IMR-90 (cell line): Measurements from ENCODE around the gene CHORDC1. TPM values are rescaled to one million over a fixed set of nuclear protein-coding genes. Genes with fewer than 3 reads are reported as not detected.

ENCODE experiments used
- ATAC-seq: fragments of 200-7000 bp; cut with Tn5 transposase; 2 replicates; pipeline ENCODE4 v1.9.1; 2020; ENCODE audit warnings: low read depth, mild to moderate bottlenecking, moderate library complexity
- BruUV-seq: library from RNA; stranded (reverse); fragments of 400-500 nt; replicated peaks from 2 replicates; lab custom pipeline; 2021; lab: Mats Ljungman, UMichigan
- CTCF ChIA-PET: fragments of 300-600 bp; formaldehyde crosslinking; extraction: SDS; loops from one replicate; lab custom pipeline; 2021; ENCODE audit warnings: antibody characterized with exemption; lab: Yijun Ruan, JAX
- POLR2A ChIA-PET: fragments of 300-600 bp; sonication (Branson Sonifier 250); formaldehyde crosslinking; loops from one replicate; lab custom pipeline; 2022; ENCODE audit warnings: antibody characterized with exemption; ENCODE audit not compliant: unreplicated experiment; lab: Charles Lee
- DNase-seq: peaks from one replicate; pipeline ENCODE4 v3.0.0; 2013
- H2AFZ ChIP-seq: replicated peaks from 2 replicates; pipeline ENCODE3; 2013; ENCODE audit warnings: low read length, mild to moderate bottlenecking; ENCODE audit not compliant: poor library complexity
- H2AK5ac ChIP-seq: 2 replicates; pipeline ENCODE4 v1.6.1; 2013; ENCODE audit warnings: low read depth, low read length, inconsistent platforms
- H2AK9ac ChIP-seq: replicated peaks from 2 replicates; pipeline ENCODE3; 2013; ENCODE audit warnings: mild to moderate bottlenecking, low read depth, low read length, moderate library complexity; ENCODE audit not compliant: poor library complexity
- H2BK120ac ChIP-seq: 2 replicates; pipeline ENCODE4 v1.6.1; 2013; ENCODE audit warnings: low read depth, low read length, inconsistent platforms
- H2BK15ac ChIP-seq: 3 replicates; pipeline ENCODE4 v1.6.1; 2013; ENCODE audit warnings: low read depth, low read length, inconsistent platforms
- H2BK20ac ChIP-seq: 2 replicates; pipeline ENCODE4 v1.6.1; 2013; ENCODE audit warnings: low read depth, mild to moderate bottlenecking, inconsistent platforms, low read length, moderate library complexity
- H2BK5ac ChIP-seq: 2 replicates; pipeline ENCODE4 v1.6.1; 2013; ENCODE audit warnings: mild to moderate bottlenecking, low read depth, low read length, inconsistent platforms; ENCODE audit not compliant: poor library complexity, severe bottlenecking
- H3K14ac ChIP-seq: replicated peaks from 2 replicates; pipeline ENCODE4 v1.6.1; 2013; ENCODE audit warnings: low read depth, low read length, inconsistent platforms
- H3K18ac ChIP-seq: 2 replicates; pipeline ENCODE4 v1.6.1; 2013; ENCODE audit warnings: low read depth, low read length, control low read depth
- H3K23ac ChIP-seq: 2 replicates; pipeline ENCODE4 v1.6.1; 2013; ENCODE audit warnings: low read depth, low read length, inconsistent platforms
- H3K27ac ChIP-seq: 2 replicates; pipeline ENCODE4 v1.5.1; 2013; ENCODE audit warnings: mild to moderate bottlenecking, control low read depth, low read length; ENCODE audit not compliant: insufficient read depth
- H3K27me3 ChIP-seq: 2 replicates; pipeline ENCODE4 v1.6.1; 2013; ENCODE audit warnings: low read length; ENCODE audit not compliant: control insufficient read depth, insufficient read depth
- H3K36me3 ChIP-seq: 2 replicates; pipeline ENCODE4 v1.6.1; 2013; ENCODE audit warnings: low read length, mixed read lengths; ENCODE audit not compliant: control insufficient read depth, insufficient read depth
- H3K4ac ChIP-seq: 2 replicates; pipeline ENCODE4 v1.6.1; 2013; ENCODE audit warnings: low read depth, low read length, inconsistent platforms
- H3K4me1 ChIP-seq: 2 replicates; pipeline ENCODE4 v1.6.1; 2013; ENCODE audit warnings: low read length, mixed read lengths; ENCODE audit not compliant: control insufficient read depth, insufficient read depth
- H3K4me2 ChIP-seq: 2 replicates; pipeline ENCODE4 v1.6.1; 2013; ENCODE audit warnings: low read depth, mild to moderate bottlenecking, control low read depth, low read length, moderate library complexity
- H3K4me3 ChIP-seq: 2 replicates; pipeline ENCODE4 v1.5.1; 2013; ENCODE audit warnings: low read depth, mild to moderate bottlenecking, control low read depth, low read length, moderate library complexity; ENCODE audit not compliant: insufficient read depth
- H3K56ac ChIP-seq: 2 replicates; pipeline ENCODE4 v1.6.1; 2013; ENCODE audit warnings: low read length, inconsistent platforms; ENCODE audit not compliant: insufficient read depth; ENCODE audit errors: extremely low read depth
- H3K79me1 ChIP-seq, 2 experiments: 2 replicates each; pipeline ENCODE4 v1.6.1; 2013; ENCODE audit warnings: low read length in 2 of 2, inconsistent platforms in 1 of 2, low read depth in 1 of 2
- H3K9ac ChIP-seq: 2 replicates; pipeline ENCODE4 v1.6.1; 2013; ENCODE audit warnings: low read depth, low read length, control low read depth
- H3K9me1 ChIP-seq: 2 replicates; pipeline ENCODE4 v1.6.1; 2013; ENCODE audit warnings: low read length, inconsistent platforms; ENCODE audit not compliant: insufficient read depth
- H3K9me3 ChIP-seq: 2 replicates; pipeline ENCODE4 v1.6.1; 2013; ENCODE audit warnings: low read length; ENCODE audit not compliant: control insufficient read depth, insufficient read depth
- H4K20me1 ChIP-seq: 2 replicates; pipeline ENCODE4 v1.6.1; 2013; ENCODE audit warnings: low read length, inconsistent platforms; ENCODE audit not compliant: insufficient read depth
- H4K5ac ChIP-seq: 2 replicates; pipeline ENCODE4 v1.6.1; 2013; ENCODE audit warnings: mild to moderate bottlenecking, low read depth, low read length, control low read depth
- H4K8ac ChIP-seq, 2 experiments: 2 replicates each; pipeline ENCODE4 v1.6.1; 2013; ENCODE audit warnings: low read depth in 2 of 2, low read length in 2 of 2, control low read depth in 1 of 2, inconsistent platforms in 1 of 2
- H4K91ac ChIP-seq: 2 replicates; pipeline ENCODE4 v1.6.1; 2013; ENCODE audit warnings: low read depth, low read length, inconsistent platforms; ENCODE audit not compliant: insufficient read depth
- BHLHE40 ChIP-seq: fragments of 150-350 bp; IDR thresholded peaks from 2 replicates; pipeline ENCODE4 v1.6.1; 2016; ENCODE audit warnings: mild to moderate bottlenecking, low read depth, low read length
- CEBPB ChIP-seq: IDR thresholded peaks from 2 replicates; pipeline ENCODE4 v1.6.1; 2012; ENCODE audit warnings: low read depth, low read length, improper control_type of control experiment
- CHD1 ChIP-seq: IDR thresholded peaks from 2 replicates; pipeline ENCODE4 v1.6.1; 2012; ENCODE audit warnings: low read depth, low read length, improper control_type of control experiment
- FOS ChIP-seq: fragments of 150-350 bp; IDR thresholded peaks from 2 replicates; pipeline ENCODE4 v1.6.1; 2016; ENCODE audit warnings: low read depth, low read length
- MAFK ChIP-seq: IDR thresholded peaks from 2 replicates; pipeline ENCODE4 v1.6.1; 2012; ENCODE audit warnings: low read depth, low read length, improper control_type of control experiment
- MAZ ChIP-seq: IDR thresholded peaks from 2 replicates; pipeline ENCODE4 v1.6.1; 2012; ENCODE audit warnings: low read depth, mild to moderate bottlenecking, low read length, improper control_type of control experiment, moderate library complexity, borderline replicate concordance
- MXI1 ChIP-seq: IDR thresholded peaks from 2 replicates; pipeline ENCODE4 v1.6.1; 2012; ENCODE audit warnings: low read depth, mild to moderate bottlenecking, low read length, moderate library complexity, borderline replicate concordance
- NFE2L2 ChIP-seq: fragments of 150-350 bp; IDR thresholded peaks from 2 replicates; pipeline ENCODE4 v1.6.1; 2016; ENCODE audit warnings: low read depth, mild to moderate bottlenecking, low read length
- POLR2A ChIP-seq: IDR thresholded peaks from 2 replicates; pipeline ENCODE4 v1.6.1; 2012; ENCODE audit warnings: mild to moderate bottlenecking, low read depth, low read length
- RAD21 ChIP-seq: IDR thresholded peaks from 2 replicates; pipeline ENCODE4 v1.6.1; 2012; ENCODE audit warnings: low read length, improper control_type of control experiment
- RCOR1 ChIP-seq: IDR thresholded peaks from 2 replicates; pipeline ENCODE4 v1.6.1; 2012; ENCODE audit warnings: mild to moderate bottlenecking, low read length, improper control_type of control experiment; ENCODE audit not compliant: insufficient replicate concordance
- RFX5 ChIP-seq: IDR thresholded peaks from 2 replicates; pipeline ENCODE4 v1.8.0; 2012; ENCODE audit warnings: low read depth, mild to moderate bottlenecking, low read length, moderate library complexity
- SMC3 ChIP-seq: fragments of 150-350 bp; IDR thresholded peaks from 2 replicates; pipeline ENCODE4 v1.6.1; 2016; ENCODE audit warnings: low read depth, mild to moderate bottlenecking, antibody characterized with exemption, low read length, moderate library complexity
- WGBS, 2 experiments: methylation state at CpG; one replicate each; pipeline versions ENCODE4 v1.1.5 to v1.1.7; 2013; ENCODE audit warnings: missing lambda C conversion rate in 2 of 2; ENCODE audit not compliant: insufficient read length in 1 of 2; ENCODE audit errors: extremely low coverage in 2 of 2; 5-methylcytosine and 5-hydroxymethylcytosine counted together
- dilution Hi-C: fragments of 300-500 bp; cut with HindIII; formaldehyde crosslinking; loops from one replicate; pipeline ENCODE4 v1.14.3; 2018; ENCODE audit warnings: low sequenced_read_pairs; ENCODE audit not compliant: unreplicated experiment
- in situ Hi-C: fragments of 300-500 bp; cut with MboI; formaldehyde crosslinking; loops from 3 replicates; pipeline ENCODE4 v1.14.3; 2019; ENCODE audit warnings: low sequenced_read_pairs, inconsistent platforms, mixed read lengths
- intact Hi-C: fragments of 100-400 bp; cut with micrococcal nuclease; formaldehyde crosslinking; loops from 2 replicates; pipeline ENCODE4 v1.10.0; 2022
- polyA plus RNA-seq, 3 experiments: library from polyadenylated mRNA; depleted of rRNA; stranded (reverse); fragments of >200 nt; gene quantifications; 2 replicates each; pipeline ENCODE4 v1.2.3, GENCODE V29; 2012; ENCODE audit warnings: low replicate concordance in 1 of 3
- total RNA-seq: library from RNA; depleted of rRNA; stranded (reverse); fragments of >200 nt; gene quantifications from 2 replicates; pipeline ENCODE4 v1.2.3, GENCODE V29; 2012
- TF ChIP-seq, protein P1 (sequence below): fragments of 150-350 bp; IDR thresholded peaks from 2 replicates; pipeline ENCODE4 v1.6.1; 2017; ENCODE audit warnings: mild to moderate bottlenecking, antibody characterized with exemption, low read length, low read depth
- TF ChIP-seq, protein P2 (sequence below): fragments of 150-350 bp; IDR thresholded peaks from 2 replicates; pipeline ENCODE4 v1.6.1; 2016; ENCODE audit warnings: low read depth, mild to moderate bottlenecking, low read length, moderate library complexity, borderline replicate concordance
- TF ChIP-seq, protein P3 (sequence below): conservative IDR thresholded peaks from 2 replicates; pipeline ENCODE4 v1.5.1; 2012; ENCODE audit warnings: mild to moderate bottlenecking, low read depth, low read length, improper control_type of control experiment

The CHORDC1 gene
- total and polyA plus RNA-seq, 2 of the 4 experiments (the other 2 are of a cell fraction): 26.9 to 51.4 TPM

DNA sequence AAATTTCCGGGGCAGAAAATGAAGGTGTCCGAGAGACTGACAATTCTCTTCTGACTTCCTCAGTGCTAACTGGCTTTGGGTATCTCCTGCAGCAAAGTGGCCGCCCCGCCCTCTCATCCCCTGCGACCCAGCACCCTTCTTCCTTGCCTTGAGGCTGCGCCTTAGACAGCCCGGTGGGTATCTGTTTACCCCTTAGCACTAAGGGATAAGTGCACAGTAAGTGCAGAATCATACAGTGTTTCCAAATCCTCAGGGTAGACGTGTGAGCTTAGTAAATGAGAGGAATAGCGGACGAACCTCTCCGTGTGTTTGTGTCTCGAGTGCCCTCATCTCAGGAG is 368 bp upstream of the CHORDC1 start:
- peak overlapping the region; percentile 94 for H4K5ac ChIP-seq
- CTCF ChIA-PET: no interaction called here

More for the DNA sequence above, 368 bp upstream of the CHORDC1 start:
- intact Hi-C loops: no loop called here
- peak overlapping the region; percentile 91 for H3K4me2 ChIP-seq
- in situ Hi-C loops: no loop called here
- H2AFZ ChIP-seq: peak overlapping the region; percentile 98
- no CpG with 5 or more reads among the region's 12 CpGs for whole genome bisulfite sequencing, 2 experiments
- H2BK15ac ChIP-seq: peak overlapping the region; percentile 33; the same call in 1 of the 3 replicates
- peak overlapping the region; percentile 79 for H4K91ac ChIP-seq
- ATAC-seq (peak; percentile 64), DNase-seq (no peak)
- peak overlapping the region; percentile 71 for H3K18ac ChIP-seq
- H2AK9ac ChIP-seq: peak overlapping the region; percentile 47
- peak overlapping the region; percentile 97 for H3K4me3 ChIP-seq
- peaks cover 4% of the 10 kb centered on the region for H3K4me1 ChIP-seq
- POLR2A ChIA-PET: no interaction called here
- H2AK5ac ChIP-seq: 0 out of 2 replicates have a peak overlapping the region, but pooled peaks have one; percentile 0
- peak overlapping the region; percentile 91 for H3K14ac ChIP-seq
- peak overlapping the region; percentile 83 for H3K9ac ChIP-seq
- H3K4ac ChIP-seq: peak overlapping the region; percentile 93
- no peaks in the 10 kb centered on the region for H3K36me3 ChIP-seq
- TF ChIP-seq MAFK: no peak
- TF ChIP-seq RFX5: no peak
- no peak for TF ChIP-seq FOS
- TF ChIP-seq, protein P1, sequence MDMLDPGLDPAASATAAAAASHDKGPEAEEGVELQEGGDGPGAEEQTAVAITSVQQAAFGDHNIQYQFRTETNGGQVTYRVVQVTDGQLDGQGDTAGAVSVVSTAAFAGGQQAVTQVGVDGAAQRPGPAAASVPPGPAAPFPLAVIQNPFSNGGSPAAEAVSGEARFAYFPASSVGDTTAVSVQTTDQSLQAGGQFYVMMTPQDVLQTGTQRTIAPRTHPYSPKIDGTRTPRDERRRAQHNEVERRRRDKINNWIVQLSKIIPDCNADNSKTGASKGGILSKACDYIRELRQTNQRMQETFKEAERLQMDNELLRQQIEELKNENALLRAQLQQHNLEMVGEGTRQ: no peak
- no peak for TF ChIP-seq NFE2L2
- no peak for TF ChIP-seq RCOR1
- TF ChIP-seq RAD21: no peak
- no peak for TF ChIP-seq MXI1
- no peak for TF ChIP-seq SMC3
- no peak for TF ChIP-seq POLR2A
- no peak for TF ChIP-seq MAZ
- TF ChIP-seq, protein P2, sequence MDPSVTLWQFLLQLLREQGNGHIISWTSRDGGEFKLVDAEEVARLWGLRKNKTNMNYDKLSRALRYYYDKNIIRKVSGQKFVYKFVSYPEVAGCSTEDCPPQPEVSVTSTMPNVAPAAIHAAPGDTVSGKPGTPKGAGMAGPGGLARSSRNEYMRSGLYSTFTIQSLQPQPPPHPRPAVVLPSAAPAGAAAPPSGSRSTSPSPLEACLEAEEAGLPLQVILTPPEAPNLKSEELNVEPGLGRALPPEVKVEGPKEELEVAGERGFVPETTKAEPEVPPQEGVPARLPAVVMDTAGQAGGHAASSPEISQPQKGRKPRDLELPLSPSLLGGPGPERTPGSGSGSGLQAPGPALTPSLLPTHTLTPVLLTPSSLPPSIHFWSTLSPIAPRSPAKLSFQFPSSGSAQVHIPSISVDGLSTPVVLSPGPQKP: no peak
- no peak for TF ChIP-seq CHD1
- TF ChIP-seq, protein P3, sequence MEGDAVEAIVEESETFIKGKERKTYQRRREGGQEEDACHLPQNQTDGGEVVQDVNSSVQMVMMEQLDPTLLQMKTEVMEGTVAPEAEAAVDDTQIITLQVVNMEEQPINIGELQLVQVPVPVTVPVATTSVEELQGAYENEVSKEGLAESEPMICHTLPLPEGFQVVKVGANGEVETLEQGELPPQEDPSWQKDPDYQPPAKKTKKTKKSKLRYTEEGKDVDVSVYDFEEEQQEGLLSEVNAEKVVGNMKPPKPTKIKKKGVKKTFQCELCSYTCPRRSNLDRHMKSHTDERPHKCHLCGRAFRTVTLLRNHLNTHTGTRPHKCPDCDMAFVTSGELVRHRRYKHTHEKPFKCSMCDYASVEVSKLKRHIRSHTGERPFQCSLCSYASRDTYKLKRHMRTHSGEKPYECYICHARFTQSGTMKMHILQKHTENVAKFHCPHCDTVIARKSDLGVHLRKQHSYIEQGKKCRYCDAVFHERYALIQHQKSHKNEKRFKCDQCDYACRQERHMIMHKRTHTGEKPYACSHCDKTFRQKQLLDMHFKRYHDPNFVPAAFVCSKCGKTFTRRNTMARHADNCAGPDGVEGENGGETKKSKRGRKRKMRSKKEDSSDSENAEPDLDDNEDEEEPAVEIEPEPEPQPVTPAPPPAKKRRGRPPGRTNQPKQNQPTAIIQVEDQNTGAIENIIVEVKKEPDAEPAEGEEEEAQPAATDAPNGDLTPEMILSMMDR: no peak
- TF ChIP-seq BHLHE40: no peak
- TF ChIP-seq CEBPB: no peak
- peak overlapping the region; percentile 72 to 97 for H4K8ac ChIP-seq
- peak overlapping the region; percentile 82 for H3K56ac ChIP-seq
- peaks cover 0 to 19% of the 10 kb centered on the region in 2 experiments; a peak in 2 of 4 replicates for H3K79me1 ChIP-seq
- H2BK120ac ChIP-seq: peak overlapping the region; percentile 47
- H2BK5ac ChIP-seq: peak overlapping the region; percentile 59
- H3K23ac ChIP-seq: peak overlapping the region; percentile 84
- dilution Hi-C loops: no loop called here
- no TSS peak for BruUV-seq
- H3K9me1 ChIP-seq: no peaks in the 10 kb centered on the region
- H2BK20ac ChIP-seq: no peak overlapping the region
- H3K9me3 ChIP-seq: no peaks in the 10 kb centered on the region
- H3K27me3 ChIP-seq: no peaks in the 10 kb centered on the region
- peak overlapping the region; percentile 67 for H3K27ac ChIP-seq
- peaks cover 39% of the 10 kb centered on the region for H4K20me1 ChIP-seq
